Mesenchymal stem cell (in vitro differentiated cells and primary cell): ENCODE results near the gene CEP350.

ENCODE experiments used
- DNase-seq: peaks from one replicate; pipeline ENCODE4 v3.0.0-alpha.2; 2013
- H2AFZ ChIP-seq: one replicate; pipeline ENCODE4 v1.6.1; 2013; ENCODE audit warnings: low read depth, mild to moderate bottlenecking, control low read depth, inconsistent platforms, low read length, moderate library complexity
- H2AK5ac ChIP-seq: 2 replicates; pipeline ENCODE4 v1.6.1; 2013; ENCODE audit warnings: low read length, moderate library complexity, mild to moderate bottlenecking, inconsistent platforms; ENCODE audit not compliant: severe bottlenecking
- H2BK120ac ChIP-seq: one replicate; pipeline ENCODE4 v1.6.1; 2013; ENCODE audit warnings: low read depth, mild to moderate bottlenecking, inconsistent platforms, low read length, moderate library complexity
- H2BK12ac ChIP-seq, 2 experiments: one replicate each; pipeline ENCODE4 v1.6.1; 2013; ENCODE audit warnings: inconsistent platforms in 2 of 2, low read length in 2 of 2, mild to moderate bottlenecking in 2 of 2, moderate library complexity in 2 of 2, control low read depth in 1 of 2
- H2BK15ac ChIP-seq: one replicate; pipeline ENCODE4 v1.6.1; 2013; ENCODE audit warnings: mild to moderate bottlenecking, low read depth, inconsistent platforms; ENCODE audit not compliant: poor library complexity, severe bottlenecking
- H2BK5ac ChIP-seq: 2 replicates; pipeline ENCODE4 v1.6.1; 2013; ENCODE audit warnings: low read depth, mild to moderate bottlenecking, low read length, control low read depth, inconsistent platforms; ENCODE audit not compliant: poor library complexity, severe bottlenecking
- H3K14ac ChIP-seq, 2 experiments: one replicate each; pipeline ENCODE4 v1.6.1; 2013; ENCODE audit warnings: inconsistent platforms in 2 of 2, low read length in 2 of 2, control low read depth in 1 of 2, mild to moderate bottlenecking in 1 of 2, moderate library complexity in 1 of 2
- H3K18ac ChIP-seq, 2 experiments: one replicate each; pipeline ENCODE4 v1.6.1; 2013; ENCODE audit warnings: inconsistent platforms in 2 of 2, low read length in 2 of 2, control low read depth in 1 of 2, low read depth in 1 of 2, mild to moderate bottlenecking in 1 of 2
- H3K23ac ChIP-seq, 2 experiments: one replicate each; pipeline ENCODE4 v1.6.1; 2013; ENCODE audit warnings: inconsistent platforms in 2 of 2, low read length in 2 of 2, mild to moderate bottlenecking in 2 of 2, moderate library complexity in 2 of 2, control low read depth in 1 of 2
- H3K27ac ChIP-seq: 2 replicates; pipeline ENCODE4 v1.5.1; 2013; ENCODE audit warnings: mild to moderate bottlenecking, moderate library complexity, low read length, control low read depth, inconsistent platforms; ENCODE audit not compliant: poor library complexity, severe bottlenecking
- H3K27me3 ChIP-seq, 2 experiments: 2 replicates each; pipeline versions ENCODE4 v1.6.1 to v1.7.0; 2013; ENCODE audit warnings: low read length in 2 of 2, mild to moderate bottlenecking in 2 of 2, moderate library complexity in 2 of 2, control low read depth in 1 of 2, inconsistent platforms in 1 of 2; ENCODE audit not compliant: control insufficient read depth in 1 of 2, insufficient read depth in 1 of 2
- H3K36me3 ChIP-seq, 2 experiments: 2 replicates each; pipeline versions ENCODE4 v1.6.1 to v1.7.0; 2013; ENCODE audit warnings: low read length in 2 of 2, control low read depth in 1 of 2, inconsistent platforms in 1 of 2, low read depth in 1 of 2, mild to moderate bottlenecking in 1 of 2; ENCODE audit not compliant: insufficient read depth in 2 of 2, control insufficient read depth in 1 of 2
- H3K4ac ChIP-seq, 2 experiments: one replicate each; pipeline ENCODE4 v1.6.1; 2013; ENCODE audit warnings: inconsistent platforms in 2 of 2, low read length in 2 of 2, mild to moderate bottlenecking in 2 of 2, moderate library complexity in 2 of 2, control low read depth in 1 of 2, low read depth in 1 of 2
- H3K4me1 ChIP-seq: 2 replicates; pipeline ENCODE4 v1.6.1; 2013; ENCODE audit warnings: low read depth, low read length, control low read depth; ENCODE audit not compliant: control insufficient read depth, insufficient read depth
- H3K4me2 ChIP-seq: 2 replicates; pipeline ENCODE4 v1.6.1; 2013; ENCODE audit warnings: low read length, mild to moderate bottlenecking, inconsistent platforms; ENCODE audit not compliant: poor library complexity, severe bottlenecking
- H3K4me3 ChIP-seq, 2 experiments: 2 replicates each; pipeline versions ENCODE4 v1.5.1 to v1.7.0; 2013; ENCODE audit warnings: low read length in 2 of 2, mild to moderate bottlenecking in 2 of 2, control low read depth in 1 of 2, low read depth in 1 of 2; ENCODE audit not compliant: insufficient read depth in 1 of 2
- H3K79me1 ChIP-seq: replicated peaks from 2 replicates; pipeline ENCODE4 v1.6.1; 2013; ENCODE audit warnings: mild to moderate bottlenecking, control low read depth, low read length, inconsistent platforms; ENCODE audit not compliant: poor library complexity, severe bottlenecking
- H3K9ac ChIP-seq: 2 replicates; pipeline ENCODE4 v1.7.0; 2013; ENCODE audit warnings: mild to moderate bottlenecking, low read length, moderate library complexity
- H3K9me3 ChIP-seq: 2 replicates; pipeline ENCODE4 v1.7.0; 2013; ENCODE audit warnings: mild to moderate bottlenecking, low read length; ENCODE audit not compliant: control insufficient read depth
- H4K8ac ChIP-seq: one replicate; pipeline ENCODE4 v1.6.1; 2013; ENCODE audit warnings: inconsistent platforms, mild to moderate bottlenecking, low read length, moderate library complexity
- H4K91ac ChIP-seq: one replicate; pipeline ENCODE4 v1.6.1; 2013; ENCODE audit warnings: mild to moderate bottlenecking, low read length, inconsistent platforms
- WGBS: methylation state at CpG from one replicate; pipeline ENCODE4 v1.1.7; 2013; ENCODE audit warnings: mixed read lengths; 5-methylcytosine and 5-hydroxymethylcytosine counted together

CEP350 gene

DNA sequence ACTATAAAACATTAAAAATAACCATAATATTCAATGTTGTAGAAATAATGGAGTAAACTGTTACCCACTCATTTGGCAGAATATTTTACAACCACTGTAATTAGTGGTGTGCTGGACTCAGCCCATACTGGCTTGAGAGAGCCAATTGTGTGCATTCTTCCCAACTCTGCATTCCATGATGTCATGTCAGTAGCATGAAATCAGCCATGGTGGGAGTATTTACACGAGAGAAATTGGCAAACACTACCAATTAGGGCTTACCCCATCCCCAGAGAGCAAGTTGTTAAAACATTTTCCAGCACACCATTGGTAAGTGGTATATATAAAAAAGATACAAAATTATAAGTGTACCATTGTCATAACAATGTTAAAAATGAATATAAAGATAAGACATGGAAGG lies 180.9 kb downstream of the CEP350 start:
- no peaks in the 10 kb centered on the region for H3K79me1 ChIP-seq
- no peak overlapping the region for H2AFZ ChIP-seq
- H3K18ac ChIP-seq, result no peak overlapping the region
- no CpG with 5 or more reads among the region's 1 CpG for WGBS
- H3K36me3 ChIP-seq, result no peaks in the 10 kb centered on the region
- peaks cover 5% of the 10 kb centered on the region for H3K4me1 ChIP-seq
- H3K4me3 ChIP-seq, result no peak overlapping the region
- H2BK12ac ChIP-seq, result no peak overlapping the region
- no peaks in the 10 kb centered on the region for H3K27me3 ChIP-seq
- H3K23ac ChIP-seq, result no peak overlapping the region
- no peak overlapping the region for H2BK5ac ChIP-seq
- H2BK15ac ChIP-seq, result no peak overlapping the region
- no peak overlapping the region for H3K14ac ChIP-seq
- no peak overlapping the region for H4K91ac ChIP-seq
- no peak overlapping the region for H3K4ac ChIP-seq
- H3K9me3 ChIP-seq, result no peaks in the 10 kb centered on the region
- no peak overlapping the region for H4K8ac ChIP-seq
- no peak overlapping the region for H2BK120ac ChIP-seq
- no peak overlapping the region for H3K9ac ChIP-seq
- no peak overlapping the region for H2AK5ac ChIP-seq
- no peak for DNase-seq
- no peak overlapping the region for H3K27ac ChIP-seq
- H3K4me2 ChIP-seq, result no peak overlapping the region

DNA sequence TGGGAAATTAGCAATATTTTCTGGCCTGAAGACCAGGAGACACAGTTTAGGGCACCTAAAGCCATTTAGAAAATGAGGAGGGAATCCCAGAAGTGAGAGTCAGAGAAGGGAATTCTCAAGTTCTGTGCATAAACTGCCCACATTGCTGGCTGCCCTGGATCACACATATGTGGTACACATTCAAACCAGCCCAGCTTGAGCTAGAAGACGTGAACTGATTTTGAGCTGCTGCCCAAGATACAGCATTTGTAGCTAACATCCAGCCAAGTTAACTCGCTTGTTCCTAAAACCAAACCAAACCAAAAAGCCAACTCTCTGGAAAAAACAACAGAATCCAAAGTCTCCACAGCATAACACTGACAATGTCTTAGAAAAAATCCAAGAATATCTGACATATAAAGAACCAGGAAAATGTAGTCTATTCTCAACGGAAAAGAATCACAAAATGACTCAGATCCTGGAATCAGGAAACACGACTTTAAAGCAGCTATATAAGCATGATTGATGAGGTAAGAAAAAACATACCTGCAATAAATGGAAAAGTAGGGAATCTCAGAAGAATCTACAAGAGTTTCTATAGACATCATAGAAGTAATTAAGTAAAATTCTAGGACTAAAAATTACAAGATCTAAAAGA lies 181.8 kb downstream of the CEP350 start:
- WGBS, result 90% methylated on average over 2 of the region's 4 CpGs
- H2BK15ac ChIP-seq, result no peak overlapping the region
- H3K14ac ChIP-seq, result no peak overlapping the region
- H2BK12ac ChIP-seq, result no peak overlapping the region
- H3K18ac ChIP-seq, result no peak overlapping the region
- DNase-seq, result no peak
- H3K23ac ChIP-seq, result no peak overlapping the region
- no peak overlapping the region for H3K4me3 ChIP-seq
- peak overlapping the region; percentile 15 for H3K9ac ChIP-seq
- H3K36me3 ChIP-seq, result no peaks in the 10 kb centered on the region
- no peak overlapping the region for H2AK5ac ChIP-seq
- H2AFZ ChIP-seq, result no peak overlapping the region
- H3K4me1 ChIP-seq, result peaks cover 5% of the 10 kb centered on the region
- H3K9me3 ChIP-seq, result no peaks in the 10 kb centered on the region
- H2BK120ac ChIP-seq, result no peak overlapping the region
- no peak overlapping the region for H4K8ac ChIP-seq
- H3K27ac ChIP-seq, result no peak overlapping the region
- no peak overlapping the region for H4K91ac ChIP-seq
- no peaks in the 10 kb centered on the region for H3K27me3 ChIP-seq
- no peaks in the 10 kb centered on the region for H3K79me1 ChIP-seq
- H3K4ac ChIP-seq, result no peak overlapping the region
- no peak overlapping the region for H2BK5ac ChIP-seq
- no peak overlapping the region for H3K4me2 ChIP-seq

GRCh38 chr1:180136968-180137356 lies 182.4 kb downstream of the CEP350 start:
- DNase-seq, result no peak
- Histone ChIP-seq H2AK5ac (no peak overlapping the region), H3K18ac (no peak overlapping the region), H2BK12ac (no peak overlapping the region), H3K4me2 (no peak overlapping the region), H3K23ac (no peak overlapping the region), H3K4ac (no peak overlapping the region), H3K27me3 (no peaks in the 10 kb centered on the region), H3K14ac (no peak overlapping the region), H4K8ac (no peak overlapping the region), H3K9ac (no peak overlapping the region), H3K4me1 (peaks cover under 1% of the 10 kb centered on the region), H4K91ac (no peak overlapping the region), H3K4me3 (no peak overlapping the region), H2BK5ac (no peak overlapping the region), H3K9me3 (no peaks in the 10 kb centered on the region), H2BK120ac (no peak overlapping the region), H2AFZ (no peak overlapping the region), H3K79me1 (no peaks in the 10 kb centered on the region), H3K27ac (no peak overlapping the region), H3K36me3 (no peaks in the 10 kb centered on the region), H2BK15ac (no peak overlapping the region)

DNA sequence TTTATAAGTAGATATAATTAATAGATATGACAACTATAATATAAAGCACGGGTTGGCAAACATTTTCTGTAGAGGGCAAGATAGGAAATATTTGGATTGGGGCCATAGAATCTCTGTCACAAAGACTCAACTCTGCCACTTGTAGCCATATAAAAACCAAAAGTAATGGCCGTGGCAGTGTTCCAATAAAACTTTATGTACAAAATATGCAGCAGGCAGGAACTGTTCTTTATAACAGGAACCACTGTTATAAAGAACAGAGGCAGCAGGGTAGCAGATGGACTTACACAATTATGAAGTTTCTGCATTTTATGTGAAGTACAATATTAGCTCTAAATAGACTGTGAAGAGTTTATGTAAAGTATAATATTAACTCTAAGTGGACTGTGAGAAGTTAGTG lies 183.2 kb downstream of the CEP350 start:
- no peak overlapping the region for H2BK5ac ChIP-seq
- no peaks in the 10 kb centered on the region for H3K36me3 ChIP-seq
- H3K23ac ChIP-seq, result no peak overlapping the region
- no peak overlapping the region for H2AFZ ChIP-seq
- no peak overlapping the region for H3K27ac ChIP-seq
- 92% methylated on average over 2 of the region's 2 CpGs for WGBS
- no peak overlapping the region for H3K4ac ChIP-seq
- no peak overlapping the region for H3K18ac ChIP-seq
- H4K8ac ChIP-seq, result no peak overlapping the region
- no peak overlapping the region for H3K14ac ChIP-seq
- H4K91ac ChIP-seq, result no peak overlapping the region
- H2AK5ac ChIP-seq, result no peak overlapping the region
- no peaks in the 10 kb centered on the region for H3K27me3 ChIP-seq
- H3K9me3 ChIP-seq, result no peaks in the 10 kb centered on the region
- no peaks in the 10 kb centered on the region for H3K4me1 ChIP-seq
- H2BK120ac ChIP-seq, result no peak overlapping the region
- H3K4me2 ChIP-seq, result no peak overlapping the region
- DNase-seq, result no peak
- H3K9ac ChIP-seq, result no peak overlapping the region
- H2BK15ac ChIP-seq, result no peak overlapping the region
- no peak overlapping the region for H3K4me3 ChIP-seq
- no peak overlapping the region for H2BK12ac ChIP-seq
- H3K79me1 ChIP-seq, result no peaks in the 10 kb centered on the region
